AG10803 (cell line): Measurements from ENCODE around the gene VWA3B.

ENCODE experiments used
- DNase-seq: peaks from one replicate; pipeline ENCODE4 v3.0.0; 2010; ENCODE audit warnings: low read depth
- H3K4me3 ChIP-seq: 2 replicates; pipeline ENCODE4 v1.5.1; 2011; ENCODE audit warnings: mild to moderate bottlenecking, low read length, control low read depth
- TF ChIP-seq, protein P1 (sequence below): conservative IDR thresholded peaks from 2 replicates; pipeline ENCODE4 v1.5.1; 2011; ENCODE audit warnings: mild to moderate bottlenecking, low read length, control low read depth, inconsistent platforms

VWA3B gene

GRCh38 chr2:98188351-98189046 is 101.5 kb downstream of the VWA3B start:
- peak; percentile 5 for DNase-seq
- TF ChIP-seq, protein P1, sequence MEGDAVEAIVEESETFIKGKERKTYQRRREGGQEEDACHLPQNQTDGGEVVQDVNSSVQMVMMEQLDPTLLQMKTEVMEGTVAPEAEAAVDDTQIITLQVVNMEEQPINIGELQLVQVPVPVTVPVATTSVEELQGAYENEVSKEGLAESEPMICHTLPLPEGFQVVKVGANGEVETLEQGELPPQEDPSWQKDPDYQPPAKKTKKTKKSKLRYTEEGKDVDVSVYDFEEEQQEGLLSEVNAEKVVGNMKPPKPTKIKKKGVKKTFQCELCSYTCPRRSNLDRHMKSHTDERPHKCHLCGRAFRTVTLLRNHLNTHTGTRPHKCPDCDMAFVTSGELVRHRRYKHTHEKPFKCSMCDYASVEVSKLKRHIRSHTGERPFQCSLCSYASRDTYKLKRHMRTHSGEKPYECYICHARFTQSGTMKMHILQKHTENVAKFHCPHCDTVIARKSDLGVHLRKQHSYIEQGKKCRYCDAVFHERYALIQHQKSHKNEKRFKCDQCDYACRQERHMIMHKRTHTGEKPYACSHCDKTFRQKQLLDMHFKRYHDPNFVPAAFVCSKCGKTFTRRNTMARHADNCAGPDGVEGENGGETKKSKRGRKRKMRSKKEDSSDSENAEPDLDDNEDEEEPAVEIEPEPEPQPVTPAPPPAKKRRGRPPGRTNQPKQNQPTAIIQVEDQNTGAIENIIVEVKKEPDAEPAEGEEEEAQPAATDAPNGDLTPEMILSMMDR, result peak; percentile 23
- H3K4me3 ChIP-seq, result no peak overlapping the region

- DNase-seq, result no peak
- TF ChIP-seq, protein P1, result no peak
- no peak overlapping the region for H3K4me3 ChIP-seq
Observed at GRCh38 chr2:98191883-98192282, 104.9 kb downstream of the VWA3B start.

- H3K4me3 ChIP-seq, result no peak overlapping the region
- TF ChIP-seq, protein P1, result no peak
- no peak for DNase-seq
Observed at GRCh38 chr2:98201576-98201975, 114.6 kb downstream of the VWA3B start.

GRCh38 chr2:98205889-98206288 is 118.9 kb downstream of the VWA3B start:
- no peak for DNase-seq
- no peak overlapping the region for H3K4me3 ChIP-seq
- TF ChIP-seq, protein P1, result no peak

DNA sequence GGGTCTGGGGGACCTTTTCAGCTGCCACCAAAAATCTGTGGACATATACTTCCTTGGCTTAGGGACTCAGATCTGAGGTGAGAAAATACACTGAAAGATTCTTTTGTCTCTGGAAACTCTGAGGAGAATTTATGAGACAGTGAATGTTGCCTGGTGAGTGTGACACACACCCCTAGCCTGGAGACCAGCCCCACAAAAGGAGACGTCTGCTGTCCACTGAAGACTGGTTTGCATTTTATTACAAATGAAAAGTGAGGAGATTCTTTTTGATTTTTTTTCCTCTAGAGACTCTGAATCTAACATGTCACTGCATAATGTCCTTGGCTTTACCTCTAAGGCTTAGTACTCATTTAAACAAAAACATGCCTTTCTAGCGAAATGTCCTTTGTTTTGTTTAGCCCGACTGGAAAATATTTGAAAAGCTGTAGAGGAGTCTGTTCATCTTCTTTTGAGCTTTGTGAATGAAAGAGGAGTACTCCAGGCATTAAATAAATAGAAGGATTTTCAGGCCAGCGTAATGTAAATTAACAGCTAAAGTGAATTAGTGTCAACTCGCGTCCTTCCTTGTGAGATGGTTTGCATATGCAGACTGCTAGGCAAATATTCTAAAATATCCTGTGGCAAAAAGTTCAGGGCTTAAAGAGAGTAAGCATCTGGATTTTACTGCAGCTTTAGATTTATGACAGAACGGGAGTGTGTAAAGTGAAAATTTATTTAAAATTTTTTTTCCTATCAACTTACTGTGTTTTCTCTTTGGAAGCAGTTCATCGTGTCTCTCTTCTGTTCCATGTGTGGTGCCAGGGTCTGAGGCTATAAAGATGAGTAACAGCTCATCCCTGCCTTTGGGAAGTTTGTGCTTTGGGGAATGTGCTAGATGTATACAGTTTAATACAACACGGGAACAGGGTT is 125.4 kb downstream of the VWA3B start:
- no peak for DNase-seq

GRCh38 chr2:98216616-98217015 is 129.6 kb downstream of the VWA3B start:
- H3K4me3 ChIP-seq, result no peak overlapping the region
- DNase-seq, result no peak
- TF ChIP-seq, protein P1, result no peak

More for the DNA sequence above, 125.4 kb downstream of the VWA3B start:
- TF ChIP-seq, protein P1, result no peak
- H3K4me3 ChIP-seq, result no peak overlapping the region
